K562 (cell line): Measurements from ENCODE around the gene PTGR2. TPM values are rescaled to one million over a fixed set of nuclear protein-coding genes. Genes with fewer than 3 reads are reported as not detected.
A peak's percentile ranks its signal among the peaks of the same experiment; 100 is the strongest.

Source experiments
- GTF2A2 ChIP-seq: IDR thresholded peaks from 2 replicates; pipeline ENCODE4 v1.6.1; 2016; ENCODE audit warnings: mild to moderate bottlenecking, missing genetic modification characterization, missing compliant biosample characterization
- KDM1A ChIP-seq, 2 experiments: fragments of 450-650 bp; IDR thresholded peaks; 2 replicates each; pipeline ENCODE4 v1.6.1; 2016; ENCODE audit warnings: mild to moderate bottlenecking in 2 of 2
- SIRT6 ChIP-seq: IDR thresholded peaks from one replicate; pipeline ENCODE4 v1.6.1; 2012; ENCODE audit warnings: low read depth, mild to moderate bottlenecking, control low read depth, inconsistent platforms, low read length, moderate library complexity
- TOE1 ChIP-seq, 2 experiments: fragments of 450-650 bp in 1 of 2; sonication (generic) in 1 of 2; formaldehyde crosslinking in 1 of 2; IDR thresholded peaks; 2 replicates each; pipeline versions ENCODE4 v1.7.1 to v1.8.0; 2016 to 2022; ENCODE audit warnings: borderline replicate concordance in 2 of 2, mild to moderate bottlenecking in 2 of 2, antibody characterized with exemption in 1 of 2, inconsistent platforms in 1 of 2, low read depth in 1 of 2, missing genetic modification reagents in 1 of 2, moderate library complexity in 1 of 2
- ZNF197 ChIP-seq: fragments of 200-800 bp; sonication (Bioruptor generic); IDR thresholded peaks from 2 replicates; pipeline ENCODE4 v1.6.1; 2016; ENCODE audit warnings: low read depth, missing genetic modification characterization, missing compliant biosample characterization
- ZNF316 ChIP-seq: fragments of 450-650 bp; IDR thresholded peaks from 2 replicates; pipeline ENCODE4 v1.6.1; 2016
- polyA plus RNA-seq, 8 experiments: library from polyadenylated mRNA; depleted of rRNA in 4 of 8; stranded (reverse) in 5 of 8; unstranded in 3 of 8; fragments of >200 nt; fragmentation: Nextera tagmentation in 2 of 8; fragmentation: Illumina TruSeq in 1 of 8; extraction: Ambion mirVana in 2 of 8; extraction: Trizol in 1 of 8; gene quantifications; 2 replicates each; pipeline versions ENCODE4 v1.2.1 to v1.2.3, GENCODE V29; 2011 to 2014; ENCODE audit warnings: inconsistent platforms in 1 of 8, missing spikeins in 1 of 8
- total RNA-seq, 7 experiments: library from RNA; depleted of rRNA in 6 of 7; stranded (reverse); fragments of >200 nt in 6 of 7; fragmentation: Illumina TruSeq in 2 of 7; extraction: Trizol in 2 of 7; gene quantifications; 2 replicates each; pipeline versions ENCODE4 v1.2.1 to v1.2.3, GENCODE V29; 2011 to 2021; ENCODE audit warnings: low replicate concordance in 1 of 7
- TF ChIP-seq, protein P1 (sequence below), 2 experiments: fragments of 450-650 bp in 1 of 2; sonication (generic) in 1 of 2; formaldehyde crosslinking in 1 of 2; IDR thresholded peaks; 2 replicates each; pipeline versions ENCODE4 v1.7.1 to v1.9.0; 2016 to 2022; ENCODE audit warnings: inconsistent platforms in 1 of 2, mild to moderate bottlenecking in 1 of 2, missing genetic modification reagents in 1 of 2
- TF ChIP-seq, protein P2 (sequence below): fragments of 250-450 bp; sonication (Bioruptor Pico); IDR thresholded peaks from 2 replicates; pipeline ENCODE4 v1.4.0; 2020; ENCODE audit warnings: mild to moderate bottlenecking, moderate library complexity
- TF ChIP-seq, protein P3 (sequence below): fragments of 450-650 bp; formaldehyde crosslinking; IDR thresholded peaks from 2 replicates; pipeline ENCODE4 v1.4.0; 2020; ENCODE audit warnings: mild to moderate bottlenecking, moderate library complexity

Gene PTGR2
- total and polyA plus RNA-seq, 9 of the 15 experiments (the other 6 are each of a cell fraction or from before 2014, with no cell fraction given), result 7.4 to 23.0 (median 13.0) TPM

DNA sequence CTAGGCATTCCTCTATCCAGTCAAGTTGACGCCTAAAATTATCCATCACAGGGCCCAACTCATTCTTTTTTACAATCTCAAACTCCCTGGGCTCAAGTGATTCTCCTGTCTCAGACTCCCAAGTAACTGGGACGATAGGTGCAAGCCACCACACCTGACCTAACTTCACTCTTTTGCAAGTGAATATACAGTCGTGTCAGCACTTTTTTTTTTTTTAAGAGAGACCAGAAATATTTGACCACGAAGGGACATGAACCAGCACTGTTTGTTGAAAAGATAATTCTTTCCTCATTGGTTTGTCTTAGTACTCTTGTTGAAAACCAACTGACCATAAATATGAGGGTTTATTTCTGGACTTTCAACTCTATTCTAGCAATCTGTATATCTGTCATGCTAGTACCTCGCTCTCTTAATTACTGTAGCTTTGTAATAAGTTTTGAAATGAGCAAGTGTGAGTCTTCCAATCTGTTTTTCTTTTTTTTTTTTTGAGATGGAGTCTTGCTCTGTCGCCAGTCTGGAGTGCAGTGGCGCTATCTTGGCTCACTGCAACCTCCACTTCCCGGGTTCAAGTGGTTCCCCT is 14.0 kb downstream of the PTGR2 start (continued):
- TF ChIP-seq, protein P1, sequence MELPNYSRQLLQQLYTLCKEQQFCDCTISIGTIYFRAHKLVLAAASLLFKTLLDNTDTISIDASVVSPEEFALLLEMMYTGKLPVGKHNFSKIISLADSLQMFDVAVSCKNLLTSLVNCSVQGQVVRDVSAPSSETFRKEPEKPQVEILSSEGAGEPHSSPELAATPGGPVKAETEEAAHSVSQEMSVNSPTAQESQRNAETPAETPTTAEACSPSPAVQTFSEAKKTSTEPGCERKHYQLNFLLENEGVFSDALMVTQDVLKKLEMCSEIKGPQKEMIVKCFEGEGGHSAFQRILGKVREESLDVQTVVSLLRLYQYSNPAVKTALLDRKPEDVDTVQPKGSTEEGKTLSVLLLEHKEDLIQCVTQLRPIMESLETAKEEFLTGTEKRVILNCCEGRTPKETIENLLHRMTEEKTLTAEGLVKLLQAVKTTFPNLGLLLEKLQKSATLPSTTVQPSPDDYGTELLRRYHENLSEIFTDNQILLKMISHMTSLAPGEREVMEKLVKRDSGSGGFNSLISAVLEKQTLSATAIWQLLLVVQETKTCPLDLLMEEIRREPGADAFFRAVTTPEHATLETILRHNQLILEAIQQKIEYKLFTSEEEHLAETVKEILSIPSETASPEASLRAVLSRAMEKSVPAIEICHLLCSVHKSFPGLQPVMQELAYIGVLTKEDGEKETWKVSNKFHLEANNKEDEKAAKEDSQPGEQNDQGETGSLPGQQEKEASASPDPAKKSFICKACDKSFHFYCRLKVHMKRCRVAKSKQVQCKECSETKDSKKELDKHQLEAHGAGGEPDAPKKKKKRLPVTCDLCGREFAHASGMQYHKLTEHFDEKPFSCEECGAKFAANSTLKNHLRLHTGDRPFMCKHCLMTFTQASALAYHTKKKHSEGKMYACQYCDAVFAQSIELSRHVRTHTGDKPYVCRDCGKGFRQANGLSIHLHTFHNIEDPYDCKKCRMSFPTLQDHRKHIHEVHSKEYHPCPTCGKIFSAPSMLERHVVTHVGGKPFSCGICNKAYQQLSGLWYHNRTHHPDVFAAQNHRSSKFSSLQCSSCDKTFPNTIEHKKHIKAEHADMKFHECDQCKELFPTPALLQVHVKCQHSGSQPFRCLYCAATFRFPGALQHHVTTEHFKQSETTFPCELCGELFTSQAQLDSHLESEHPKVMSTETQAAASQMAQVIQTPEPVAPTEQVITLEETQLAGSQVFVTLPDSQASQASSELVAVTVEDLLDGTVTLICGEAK (IDR thresholded peaks at IDR 0.05), result no peak
- TF ChIP-seq, protein P1 (CRISPR knock-in tag; IDR thresholded peaks at IDR 0.05), result no peak
- TF ChIP-seq TOE1 (IDR thresholded peaks at IDR 0.05; ENCODE audit: borderline replicate concordance) (no peak), TOE1 (CRISPR knock-in tag; IDR thresholded peaks at IDR 0.05; ENCODE audit: borderline replicate concordance, low read depth) (no peak), ZNF316 (peak; percentile 93), SIRT6 (no peak), GTF2A2 (tag) (no peak), KDM1A (IDR thresholded peaks at IDR 0.05) (no peak), ZNF197 (no peak)
- TF ChIP-seq, protein P2, sequence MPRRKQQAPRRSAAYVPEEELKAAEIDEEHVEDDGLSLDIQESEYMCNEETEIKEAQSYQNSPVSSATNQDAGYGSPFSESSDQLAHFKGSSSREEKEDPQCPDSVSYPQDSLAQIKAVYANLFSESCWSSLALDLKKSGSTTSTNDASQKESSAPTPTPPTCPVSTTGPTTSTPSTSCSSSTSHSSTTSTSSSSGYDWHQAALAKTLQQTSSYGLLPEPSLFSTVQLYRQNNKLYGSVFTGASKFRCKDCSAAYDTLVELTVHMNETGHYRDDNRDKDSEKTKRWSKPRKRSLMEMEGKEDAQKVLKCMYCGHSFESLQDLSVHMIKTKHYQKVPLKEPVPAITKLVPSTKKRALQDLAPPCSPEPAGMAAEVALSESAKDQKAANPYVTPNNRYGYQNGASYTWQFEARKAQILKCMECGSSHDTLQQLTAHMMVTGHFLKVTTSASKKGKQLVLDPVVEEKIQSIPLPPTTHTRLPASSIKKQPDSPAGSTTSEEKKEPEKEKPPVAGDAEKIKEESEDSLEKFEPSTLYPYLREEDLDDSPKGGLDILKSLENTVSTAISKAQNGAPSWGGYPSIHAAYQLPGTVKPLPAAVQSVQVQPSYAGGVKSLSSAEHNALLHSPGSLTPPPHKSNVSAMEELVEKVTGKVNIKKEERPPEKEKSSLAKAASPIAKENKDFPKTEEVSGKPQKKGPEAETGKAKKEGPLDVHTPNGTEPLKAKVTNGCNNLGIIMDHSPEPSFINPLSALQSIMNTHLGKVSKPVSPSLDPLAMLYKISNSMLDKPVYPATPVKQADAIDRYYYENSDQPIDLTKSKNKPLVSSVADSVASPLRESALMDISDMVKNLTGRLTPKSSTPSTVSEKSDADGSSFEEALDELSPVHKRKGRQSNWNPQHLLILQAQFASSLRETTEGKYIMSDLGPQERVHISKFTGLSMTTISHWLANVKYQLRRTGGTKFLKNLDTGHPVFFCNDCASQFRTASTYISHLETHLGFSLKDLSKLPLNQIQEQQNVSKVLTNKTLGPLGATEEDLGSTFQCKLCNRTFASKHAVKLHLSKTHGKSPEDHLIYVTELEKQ, result no peak
- TF ChIP-seq, protein P3, sequence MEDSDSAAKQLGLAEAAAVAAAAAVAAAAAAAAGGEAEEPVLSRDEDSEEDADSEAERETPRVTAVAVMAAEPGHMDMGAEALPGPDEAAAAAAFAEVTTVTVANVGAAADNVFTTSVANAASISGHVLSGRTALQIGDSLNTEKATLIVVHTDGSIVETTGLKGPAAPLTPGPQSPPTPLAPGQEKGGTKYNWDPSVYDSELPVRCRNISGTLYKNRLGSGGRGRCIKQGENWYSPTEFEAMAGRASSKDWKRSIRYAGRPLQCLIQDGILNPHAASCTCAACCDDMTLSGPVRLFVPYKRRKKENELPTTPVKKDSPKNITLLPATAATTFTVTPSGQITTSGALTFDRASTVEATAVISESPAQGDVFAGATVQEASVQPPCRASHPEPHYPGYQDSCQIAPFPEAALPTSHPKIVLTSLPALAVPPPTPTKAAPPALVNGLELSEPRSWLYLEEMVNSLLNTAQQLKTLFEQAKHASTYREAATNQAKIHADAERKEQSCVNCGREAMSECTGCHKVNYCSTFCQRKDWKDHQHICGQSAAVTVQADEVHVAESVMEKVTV, result no peak
